AG04450 (cell line): ENCODE measurements around the gene LRRTM4. TPM values are rescaled to one million over a fixed set of nuclear protein-coding genes. Genes with fewer than 3 reads are reported as not detected.

ENCODE experiments used
- CTCF ChIA-PET: fragments of 300-600, 350-600 bp; formaldehyde crosslinking; extraction: SDS; loops from one replicate; lab custom pipeline; 2022; ENCODE audit warnings: antibody characterized with exemption, inconsistent platforms; lab: Charles Lee
- POLR2A ChIA-PET: fragments of 350-600 bp; formaldehyde crosslinking; extraction: SDS; loops from one replicate; lab custom pipeline; 2021; ENCODE audit warnings: antibody characterized with exemption, inconsistent platforms; lab: Yijun Ruan, JAX
- DNase-seq: peaks from one replicate; pipeline ENCODE4 v3.0.0-alpha.2; 2011; ENCODE audit warnings: low read depth, low spot score
- H3K27ac ChIP-seq: one replicate; pipeline ENCODE4 v1.5.1; 2012; ENCODE audit warnings: low read depth, low read length, control low read depth
- H3K27me3 ChIP-seq: one replicate; pipeline ENCODE4 v1.6.0; 2012; ENCODE audit warnings: low read length; ENCODE audit not compliant: control insufficient read depth, insufficient read depth
- H3K4me3 ChIP-seq: 2 replicates; pipeline ENCODE4 v1.5.1; 2011; ENCODE audit warnings: mild to moderate bottlenecking, low read depth, low read length, control low read depth
- H3K9me3 ChIP-seq: 2 replicates; pipeline ENCODE4 v1.5.1; 2012; ENCODE audit warnings: low read length; ENCODE audit not compliant: control insufficient read depth, insufficient read depth
- polyA plus RNA-seq: library from polyadenylated mRNA; depleted of rRNA; stranded (reverse); fragments of >200 nt; gene quantifications from 2 replicates; pipeline ENCODE4 v1.2.3, GENCODE V29; 2011
- TF ChIP-seq, protein P1 (sequence below): IDR thresholded peaks from 2 replicates; pipeline ENCODE4 v1.5.1; 2011; ENCODE audit warnings: low read depth, low read length, control low read depth, inconsistent platforms

The LRRTM4 gene
- polyA plus RNA-seq, 1 experiment: not detected

DNA sequence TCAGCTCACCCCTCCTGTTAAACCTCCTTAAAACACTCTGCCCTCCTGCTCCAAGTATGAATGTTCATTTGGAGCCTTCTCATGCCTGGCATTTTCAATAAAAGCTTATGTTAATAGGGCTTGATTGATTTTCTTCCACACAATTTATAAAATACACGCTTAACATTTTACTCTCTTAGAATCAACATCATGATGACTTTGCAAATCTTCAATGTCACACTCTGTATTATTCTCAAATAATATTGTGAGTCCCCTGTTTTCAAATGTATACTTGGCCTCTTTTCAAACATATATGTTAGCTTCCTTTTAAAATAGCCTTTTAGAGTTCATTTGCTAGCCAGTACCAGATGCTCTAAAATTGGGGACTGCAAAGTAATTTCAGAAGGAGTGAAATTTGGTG is 520.3 kb downstream of the LRRTM4 start:
- Histone ChIP-seq H3K27ac (no peak overlapping the region), H3K4me3 (no peak overlapping the region), H3K9me3 (no peaks in the 10 kb centered on the region), H3K27me3 (no peaks in the 10 kb centered on the region)
- ChIA-PET CTCF (no interaction called here), POLR2A (no interaction called here)
- no peak for DNase-seq
- TF ChIP-seq, protein P1, sequence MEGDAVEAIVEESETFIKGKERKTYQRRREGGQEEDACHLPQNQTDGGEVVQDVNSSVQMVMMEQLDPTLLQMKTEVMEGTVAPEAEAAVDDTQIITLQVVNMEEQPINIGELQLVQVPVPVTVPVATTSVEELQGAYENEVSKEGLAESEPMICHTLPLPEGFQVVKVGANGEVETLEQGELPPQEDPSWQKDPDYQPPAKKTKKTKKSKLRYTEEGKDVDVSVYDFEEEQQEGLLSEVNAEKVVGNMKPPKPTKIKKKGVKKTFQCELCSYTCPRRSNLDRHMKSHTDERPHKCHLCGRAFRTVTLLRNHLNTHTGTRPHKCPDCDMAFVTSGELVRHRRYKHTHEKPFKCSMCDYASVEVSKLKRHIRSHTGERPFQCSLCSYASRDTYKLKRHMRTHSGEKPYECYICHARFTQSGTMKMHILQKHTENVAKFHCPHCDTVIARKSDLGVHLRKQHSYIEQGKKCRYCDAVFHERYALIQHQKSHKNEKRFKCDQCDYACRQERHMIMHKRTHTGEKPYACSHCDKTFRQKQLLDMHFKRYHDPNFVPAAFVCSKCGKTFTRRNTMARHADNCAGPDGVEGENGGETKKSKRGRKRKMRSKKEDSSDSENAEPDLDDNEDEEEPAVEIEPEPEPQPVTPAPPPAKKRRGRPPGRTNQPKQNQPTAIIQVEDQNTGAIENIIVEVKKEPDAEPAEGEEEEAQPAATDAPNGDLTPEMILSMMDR: no peak

DNA sequence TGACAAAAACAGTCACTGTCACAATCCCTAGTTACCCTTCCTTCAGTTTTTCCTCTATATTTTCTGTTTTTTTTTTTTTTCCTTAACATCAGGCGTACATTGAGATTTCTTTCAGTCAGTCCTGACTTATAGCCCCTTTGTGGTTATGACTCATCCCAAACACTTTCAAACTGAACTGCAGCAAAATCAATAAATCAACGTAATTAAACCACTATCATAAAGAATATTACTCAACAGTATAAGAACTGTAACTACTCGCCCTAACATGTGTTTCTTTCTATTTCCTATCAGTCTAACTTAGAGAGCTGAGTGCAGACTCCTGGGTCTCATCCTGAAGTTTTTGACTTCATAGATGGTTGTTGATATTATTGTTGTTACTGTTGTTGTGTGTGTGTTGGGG is 523.5 kb downstream of the LRRTM4 start:
- TF ChIP-seq, protein P1: no peak
- Histone ChIP-seq H3K27me3 (no peaks in the 10 kb centered on the region), H3K9me3 (no peaks in the 10 kb centered on the region), H3K4me3 (no peak overlapping the region), H3K27ac (no peak overlapping the region)
- POLR2A ChIA-PET: no interaction called here
- no peak for DNase-seq
- CTCF ChIA-PET: no interaction called here

DNA sequence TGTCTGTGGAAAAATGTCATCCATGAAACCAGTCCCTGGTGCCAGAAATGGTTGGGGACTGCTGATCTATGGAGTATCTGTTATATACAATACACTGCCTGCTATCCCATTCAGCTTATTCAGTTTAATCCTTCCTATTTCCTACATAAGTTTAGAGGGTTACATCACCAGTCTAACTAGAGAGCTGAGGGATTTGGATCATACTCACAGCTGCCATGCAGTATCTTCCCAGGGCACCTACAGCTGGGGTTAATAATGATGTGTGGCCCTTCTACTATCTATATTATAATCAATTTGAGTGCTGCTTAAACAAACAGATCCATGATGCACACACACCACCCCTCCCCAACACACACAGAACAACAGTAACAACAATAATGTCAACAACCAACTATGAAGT is 524.0 kb downstream of the LRRTM4 start:
- POLR2A ChIA-PET: no interaction called here
- Histone ChIP-seq H3K9me3 (no peaks in the 10 kb centered on the region), H3K27ac (no peak overlapping the region), H3K27me3 (no peaks in the 10 kb centered on the region), H3K4me3 (no peak overlapping the region)
- TF ChIP-seq, protein P1: no peak
- CTCF ChIA-PET: no interaction called here
- DNase-seq: no peak

DNA sequence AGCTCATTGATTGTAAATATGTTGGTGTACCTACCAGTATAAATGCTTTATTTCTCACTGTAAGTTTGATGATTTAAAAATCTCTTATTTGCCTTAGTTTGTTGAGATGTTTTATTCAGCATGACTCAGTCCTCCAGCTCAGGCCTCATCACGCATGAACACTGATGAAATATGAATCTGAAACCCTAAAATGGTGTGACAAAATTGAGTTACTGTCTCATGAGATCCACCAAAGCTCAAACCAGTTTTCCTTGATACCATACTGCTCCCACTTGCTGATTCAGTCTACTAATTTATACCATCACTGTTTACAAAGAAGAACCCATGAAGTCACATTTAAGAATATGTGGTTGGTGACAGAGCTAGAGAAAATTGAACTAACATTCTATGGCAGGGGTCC is 524.9 kb downstream of the LRRTM4 start:
- no peaks in the 10 kb centered on the region for H3K9me3 ChIP-seq
- CTCF ChIA-PET: no interaction called here
- POLR2A ChIA-PET: no interaction called here

DNA sequence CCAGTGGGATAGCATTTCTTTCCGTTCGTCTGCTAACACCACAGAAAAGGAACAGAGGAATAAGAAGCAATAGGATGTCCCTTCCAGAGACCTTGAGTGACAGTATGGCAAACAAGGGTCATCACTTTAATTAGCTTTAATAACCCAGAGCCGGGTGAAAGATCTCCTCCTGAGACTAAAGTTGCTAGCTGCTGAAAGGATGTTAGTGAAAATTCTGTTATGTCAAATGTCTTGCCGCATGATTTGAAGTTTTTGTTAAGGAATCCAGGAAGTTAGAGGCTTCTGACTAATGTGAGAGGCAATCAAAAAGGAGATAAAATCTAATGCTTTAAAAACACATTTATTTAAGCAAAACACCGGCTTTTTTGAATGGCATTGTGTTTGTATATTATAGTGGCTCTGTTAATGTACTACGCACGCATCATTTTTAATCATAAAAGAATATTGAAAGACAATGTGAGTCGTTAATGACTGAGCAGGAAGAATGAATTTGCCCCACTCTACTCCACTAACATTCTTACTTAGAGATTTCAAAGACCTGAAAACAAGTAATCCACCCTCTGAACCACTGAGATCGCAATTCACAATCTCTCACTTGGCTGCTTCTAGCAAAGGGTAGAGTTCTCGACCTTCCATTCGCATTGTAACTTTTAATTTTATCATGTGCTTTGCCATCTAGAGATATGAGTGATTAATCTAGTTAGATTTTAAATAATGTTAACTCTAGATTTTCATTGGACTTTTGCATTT is 536.6 kb downstream of the LRRTM4 start:
- CTCF ChIA-PET: no interaction called here
- no peak for DNase-seq
- Histone ChIP-seq H3K27ac (no peak overlapping the region), H3K27me3 (no peaks in the 10 kb centered on the region), H3K4me3 (no peak overlapping the region), H3K9me3 (no peaks in the 10 kb centered on the region)
- TF ChIP-seq, protein P1: no peak
- POLR2A ChIA-PET: no interaction called here

More for the DNA sequence above, 524.9 kb downstream of the LRRTM4 start:
- TF ChIP-seq, protein P1: no peak
- H3K4me3 ChIP-seq: no peak overlapping the region
- no peak for DNase-seq
- H3K27ac ChIP-seq: no peak overlapping the region
- no peaks in the 10 kb centered on the region for H3K27me3 ChIP-seq
